ENCODE measurements around the gene B9D1. TPM values are rescaled to one million over a fixed set of nuclear protein-coding genes. Genes with fewer than 3 reads are reported as not detected.

B9D1 gene
- total RNA-seq, 1 experiment from 2014 or later = 31.9 TPM

- TF ChIP-seq FOXP1 (CRISPR knock-in tag; IDR thresholded peaks at IDR 0.05; ENCODE audit: borderline replicate concordance) (no peak), ZBTB21 (CRISPR knock-in tag; IDR thresholded peaks at IDR 0.05; ENCODE audit: borderline replicate concordance) (no peak), TEAD4 (CRISPR knock-in tag; IDR thresholded peaks at IDR 0.05) (no peak), SP1 (CRISPR knock-in tag; conservative IDR thresholded peaks at IDR 0.05) (no peak), ZNF219 (CRISPR knock-in tag; IDR thresholded peaks at IDR 0.05; ENCODE audit: borderline replicate concordance) (no peak), CREB1 (CRISPR knock-in tag; IDR thresholded peaks at IDR 0.05) (no peak), HMGA2 (CRISPR knock-in tag; IDR thresholded peaks at IDR 0.05) (no peak)
- TF ChIP-seq, protein P1, sequence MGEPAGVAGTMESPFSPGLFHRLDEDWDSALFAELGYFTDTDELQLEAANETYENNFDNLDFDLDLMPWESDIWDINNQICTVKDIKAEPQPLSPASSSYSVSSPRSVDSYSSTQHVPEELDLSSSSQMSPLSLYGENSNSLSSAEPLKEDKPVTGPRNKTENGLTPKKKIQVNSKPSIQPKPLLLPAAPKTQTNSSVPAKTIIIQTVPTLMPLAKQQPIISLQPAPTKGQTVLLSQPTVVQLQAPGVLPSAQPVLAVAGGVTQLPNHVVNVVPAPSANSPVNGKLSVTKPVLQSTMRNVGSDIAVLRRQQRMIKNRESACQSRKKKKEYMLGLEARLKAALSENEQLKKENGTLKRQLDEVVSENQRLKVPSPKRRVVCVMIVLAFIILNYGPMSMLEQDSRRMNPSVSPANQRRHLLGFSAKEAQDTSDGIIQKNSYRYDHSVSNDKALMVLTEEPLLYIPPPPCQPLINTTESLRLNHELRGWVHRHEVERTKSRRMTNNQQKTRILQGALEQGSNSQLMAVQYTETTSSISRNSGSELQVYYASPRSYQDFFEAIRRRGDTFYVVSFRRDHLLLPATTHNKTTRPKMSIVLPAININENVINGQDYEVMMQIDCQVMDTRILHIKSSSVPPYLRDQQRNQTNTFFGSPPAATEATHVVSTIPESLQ (CRISPR knock-in tag; IDR thresholded peaks at IDR 0.05) = no peak
- TF ChIP-seq, protein P2, sequence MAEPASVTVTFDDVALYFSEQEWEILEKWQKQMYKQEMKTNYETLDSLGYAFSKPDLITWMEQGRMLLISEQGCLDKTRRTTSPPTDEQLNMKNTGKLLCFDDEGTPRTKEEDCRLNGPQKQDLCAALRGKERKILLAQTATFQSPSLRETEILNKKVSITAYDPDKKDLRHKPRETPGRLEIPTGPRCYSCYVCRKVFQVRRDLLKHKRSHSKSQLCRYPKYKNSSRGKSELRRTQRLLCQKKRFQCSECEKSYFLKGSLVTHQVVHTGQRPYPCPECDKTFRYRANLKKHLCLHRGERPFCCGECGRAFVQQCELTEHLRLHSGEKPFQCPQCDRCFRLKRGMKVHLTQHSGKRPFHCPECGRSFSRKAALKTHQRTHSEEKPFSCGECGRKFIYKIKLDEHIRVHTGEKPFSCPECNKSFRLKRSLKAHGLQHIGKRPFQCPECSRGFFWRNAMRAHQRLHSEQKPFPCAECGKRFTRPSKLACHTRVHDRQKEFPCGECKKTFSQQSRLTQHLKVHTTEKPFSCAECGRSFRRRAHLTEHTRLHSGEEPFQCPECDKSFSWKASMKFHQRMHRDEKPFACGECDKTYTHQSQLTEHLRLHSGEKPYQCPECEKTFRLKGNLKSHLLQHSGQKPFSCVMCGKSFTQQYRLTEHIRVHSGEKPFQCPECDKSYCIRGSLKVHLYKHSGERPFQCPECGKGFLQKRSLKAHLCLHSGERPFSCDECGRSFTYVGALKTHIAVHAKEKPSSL (CRISPR knock-in tag; conservative IDR thresholded peaks at IDR 0.05) = no peak
- TF ChIP-seq, protein P3, sequence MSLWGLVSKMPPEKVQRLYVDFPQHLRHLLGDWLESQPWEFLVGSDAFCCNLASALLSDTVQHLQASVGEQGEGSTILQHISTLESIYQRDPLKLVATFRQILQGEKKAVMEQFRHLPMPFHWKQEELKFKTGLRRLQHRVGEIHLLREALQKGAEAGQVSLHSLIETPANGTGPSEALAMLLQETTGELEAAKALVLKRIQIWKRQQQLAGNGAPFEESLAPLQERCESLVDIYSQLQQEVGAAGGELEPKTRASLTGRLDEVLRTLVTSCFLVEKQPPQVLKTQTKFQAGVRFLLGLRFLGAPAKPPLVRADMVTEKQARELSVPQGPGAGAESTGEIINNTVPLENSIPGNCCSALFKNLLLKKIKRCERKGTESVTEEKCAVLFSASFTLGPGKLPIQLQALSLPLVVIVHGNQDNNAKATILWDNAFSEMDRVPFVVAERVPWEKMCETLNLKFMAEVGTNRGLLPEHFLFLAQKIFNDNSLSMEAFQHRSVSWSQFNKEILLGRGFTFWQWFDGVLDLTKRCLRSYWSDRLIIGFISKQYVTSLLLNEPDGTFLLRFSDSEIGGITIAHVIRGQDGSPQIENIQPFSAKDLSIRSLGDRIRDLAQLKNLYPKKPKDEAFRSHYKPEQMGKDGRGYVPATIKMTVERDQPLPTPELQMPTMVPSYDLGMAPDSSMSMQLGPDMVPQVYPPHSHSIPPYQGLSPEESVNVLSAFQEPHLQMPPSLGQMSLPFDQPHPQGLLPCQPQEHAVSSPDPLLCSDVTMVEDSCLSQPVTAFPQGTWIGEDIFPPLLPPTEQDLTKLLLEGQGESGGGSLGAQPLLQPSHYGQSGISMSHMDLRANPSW (CRISPR knock-in tag; conservative IDR thresholded peaks at IDR 0.05; ENCODE audit: low read depth) = no peak
- no peak overlapping the region for H3K4me3 Mint-ChIP-seq
- ATAC-seq = no peak
- H3K4me1 Mint-ChIP-seq = peaks cover 31% of the 10 kb centered on the region
- H3K36me3 Mint-ChIP-seq = peaks cover 42% of the 10 kb centered on the region
- CTCF ChIA-PET = interaction anchor here (0.8 kb wide), 1 partner anchor 9 kb away, joined by 3 read pairs; no protein-coding TSS in a partner anchor
- POLR2A ChIA-PET = no interaction called here
- no peaks in the 10 kb centered on the region for H3K9me3 Mint-ChIP-seq
- H3K27ac Mint-ChIP-seq = no peak overlapping the region
- H3K27me3 Mint-ChIP-seq (ENCODE audit: low read depth) = no peaks in the 10 kb centered on the region
- DNase-seq (ENCODE audit: low spot score) = no peak
These were observed 49.3 kb downstream of the B9D1 start for GRCh38 chr17:19313066-19313745.

DNA sequence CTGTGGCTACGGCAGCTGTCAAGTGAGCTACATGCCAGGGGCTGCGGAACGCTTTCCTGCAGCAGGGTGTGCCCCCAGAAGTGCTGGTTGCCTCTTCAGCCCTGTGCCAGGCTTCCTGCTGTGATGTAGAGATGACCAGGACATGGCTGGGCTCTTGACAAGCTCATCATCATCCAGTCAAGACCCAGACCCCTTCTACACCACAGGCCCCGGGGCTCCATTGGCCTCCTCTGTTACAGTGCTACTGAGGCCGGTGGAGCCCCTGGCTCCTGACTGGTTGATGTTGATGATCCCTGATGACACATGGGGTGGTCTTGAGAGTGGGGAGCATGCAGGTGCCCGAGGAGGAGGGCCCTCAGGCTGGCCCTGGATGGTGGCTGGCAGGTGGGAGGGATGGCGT is 50.1 kb downstream of the B9D1 start:
- H3K27ac Mint-ChIP-seq = no peak overlapping the region
- ATAC-seq = no peak
- H3K4me3 Mint-ChIP-seq = no peak overlapping the region
- H3K4me1 Mint-ChIP-seq = peaks cover 24% of the 10 kb centered on the region
- ChIA-PET CTCF (interaction anchor here (0.8 kb wide), 1 partner anchor 10 kb away, joined by 3 read pairs; no protein-coding TSS in a partner anchor), POLR2A (no interaction called here)
- peaks cover 40% of the 10 kb centered on the region for H3K36me3 Mint-ChIP-seq
- no peak for DNase-seq (ENCODE audit: low spot score)
- H3K27me3 Mint-ChIP-seq (ENCODE audit: low read depth) = no peaks in the 10 kb centered on the region
- no peaks in the 10 kb centered on the region for H3K9me3 Mint-ChIP-seq
- TF ChIP-seq ZNF512 (CRISPR knock-in tag; IDR thresholded peaks at IDR 0.05; ENCODE audit: borderline replicate concordance) = no peak
- TF ChIP-seq OVOL2 (CRISPR knock-in tag; IDR thresholded peaks at IDR 0.05; ENCODE audit: borderline replicate concordance) = no peak
- TF ChIP-seq FOXP4 (CRISPR knock-in tag; IDR thresholded peaks at IDR 0.05) = no peak
- TF ChIP-seq ZNF671 (CRISPR knock-in tag; IDR thresholded peaks at IDR 0.05) = no peak
- TF ChIP-seq MYBL2 (CRISPR knock-in tag; IDR thresholded peaks at IDR 0.05) = no peak
- TF ChIP-seq MAX (CRISPR knock-in tag; IDR thresholded peaks at IDR 0.05) = no peak
- no peak for TF ChIP-seq ZNF121 (CRISPR knock-in tag; IDR thresholded peaks at IDR 0.05)
- TF ChIP-seq FOXP1 (CRISPR knock-in tag; IDR thresholded peaks at IDR 0.05; ENCODE audit: borderline replicate concordance) = no peak
- no peak for TF ChIP-seq SMAD3 (CRISPR knock-in tag; IDR thresholded peaks at IDR 0.05; ENCODE audit: borderline replicate concordance)
- TF ChIP-seq, protein P4, sequence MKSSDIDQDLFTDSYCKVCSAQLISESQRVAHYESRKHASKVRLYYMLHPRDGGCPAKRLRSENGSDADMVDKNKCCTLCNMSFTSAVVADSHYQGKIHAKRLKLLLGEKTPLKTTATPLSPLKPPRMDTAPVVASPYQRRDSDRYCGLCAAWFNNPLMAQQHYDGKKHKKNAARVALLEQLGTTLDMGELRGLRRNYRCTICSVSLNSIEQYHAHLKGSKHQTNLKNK (CRISPR knock-in tag; IDR thresholded peaks at IDR 0.05) = no peak
- TF ChIP-seq TP53 (CRISPR knock-in tag; IDR thresholded peaks at IDR 0.05) = no peak
- no peak for TF ChIP-seq ZNF219 (CRISPR knock-in tag; IDR thresholded peaks at IDR 0.05; ENCODE audit: borderline replicate concordance)
- TF ChIP-seq, protein P5, sequence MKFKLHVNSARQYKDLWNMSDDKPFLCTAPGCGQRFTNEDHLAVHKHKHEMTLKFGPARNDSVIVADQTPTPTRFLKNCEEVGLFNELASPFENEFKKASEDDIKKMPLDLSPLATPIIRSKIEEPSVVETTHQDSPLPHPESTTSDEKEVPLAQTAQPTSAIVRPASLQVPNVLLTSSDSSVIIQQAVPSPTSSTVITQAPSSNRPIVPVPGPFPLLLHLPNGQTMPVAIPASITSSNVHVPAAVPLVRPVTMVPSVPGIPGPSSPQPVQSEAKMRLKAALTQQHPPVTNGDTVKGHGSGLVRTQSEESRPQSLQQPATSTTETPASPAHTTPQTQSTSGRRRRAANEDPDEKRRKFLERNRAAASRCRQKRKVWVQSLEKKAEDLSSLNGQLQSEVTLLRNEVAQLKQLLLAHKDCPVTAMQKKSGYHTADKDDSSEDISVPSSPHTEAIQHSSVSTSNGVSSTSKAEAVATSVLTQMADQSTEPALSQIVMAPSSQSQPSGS (CRISPR knock-in tag; IDR thresholded peaks at IDR 0.05; ENCODE audit: borderline replicate concordance, low read depth) = no peak

Measured in WTC11 (cell line).